ENCODE results near the gene EOMES. TPM values are rescaled to one million over a fixed set of nuclear protein-coding genes. Genes with fewer than 3 reads are reported as not detected.

EOMES gene
- total and polyA plus RNA-seq, 2 donors (not counting 1 experiment from before 2014, with no cell fraction given), result under 0.01 to 0.01 TPM

GRCh38 chr3:27678234-27678633 lies 43.9 kb downstream of the EOMES start:
- H2AFZ ChIP-seq (ENCODE audit: low read length), result no peak overlapping the region
- H3K4me3 ChIP-seq (replicated peaks in 1 of 4; ENCODE audit: control extremely low read depth in 1 of 4, insufficient read depth in 1 of 4, low read depth in 3 of 4, low read length in 4 of 4), result no peak overlapping the region
- H3K27ac ChIP-seq (ENCODE audit: insufficient read depth, low read length), result no peak overlapping the region
- TF ChIP-seq EZH2 (IDR thresholded peaks at IDR 0.05; ENCODE audit: low read length, missing control alignments), result no peak
- TF ChIP-seq CTCF (conservative IDR thresholded peaks at IDR 0.05 in 1 of 2, IDR thresholded peaks at IDR 0.05 in 1 of 2; ENCODE audit: low read depth in 1 of 2, low read length in 2 of 2), result no peak
- H3K36me3 ChIP-seq (ENCODE audit: control insufficient read depth, insufficient read depth, low read length), result no peaks in the 10 kb centered on the region
- no peak for DNase-seq (ENCODE audit: low read depth in 2 of 2)
- no peaks in the 10 kb centered on the region for H3K79me2 ChIP-seq (ENCODE audit: control insufficient read depth, insufficient read depth, low read length)
- H3K27me3 ChIP-seq (ENCODE audit: control insufficient read depth, insufficient read depth, low read length), result no peaks in the 10 kb centered on the region
- no peak overlapping the region for H3K9ac ChIP-seq (ENCODE audit: insufficient read depth, low read length)
- H3K4me1 ChIP-seq (ENCODE audit: control insufficient read depth, extremely low read depth, insufficient read depth, low read length), result peaks cover 9% of the 10 kb centered on the region
- no peak overlapping the region for H3K4me2 ChIP-seq (ENCODE audit: extremely low read depth, insufficient read depth, low read length)
- H3K9me3 ChIP-seq (ENCODE audit: control insufficient read depth, insufficient read depth, low read depth, low read length), result no peaks in the 10 kb centered on the region
- H4K20me1 ChIP-seq (ENCODE audit: control insufficient read depth, extremely low read depth, insufficient read depth, low read length), result no peaks in the 10 kb centered on the region

- Histone ChIP-seq H3K9ac (ENCODE audit: insufficient read depth, low read length) (no peak overlapping the region), H3K4me3 (replicated peaks in 1 of 4; ENCODE audit: control extremely low read depth in 1 of 4, insufficient read depth in 1 of 4, low read depth in 3 of 4, low read length in 4 of 4) (peak overlapping the region in 1 of 4 experiments; percentile 4), H3K27me3 (ENCODE audit: control insufficient read depth, insufficient read depth, low read length) (no peaks in the 10 kb centered on the region), H3K79me2 (ENCODE audit: control insufficient read depth, insufficient read depth, low read length) (no peaks in the 10 kb centered on the region), H3K4me1 (ENCODE audit: control insufficient read depth, extremely low read depth, insufficient read depth, low read length) (peaks cover 9% of the 10 kb centered on the region), H3K36me3 (ENCODE audit: control insufficient read depth, insufficient read depth, low read length) (no peaks in the 10 kb centered on the region), H3K4me2 (ENCODE audit: extremely low read depth, insufficient read depth, low read length) (peak overlapping the region; percentile 37), H4K20me1 (ENCODE audit: control insufficient read depth, extremely low read depth, insufficient read depth, low read length) (no peaks in the 10 kb centered on the region), H3K9me3 (ENCODE audit: control insufficient read depth, insufficient read depth, low read depth, low read length) (no peaks in the 10 kb centered on the region), H2AFZ (ENCODE audit: low read length) (peak overlapping the region; percentile 48), H3K27ac (ENCODE audit: insufficient read depth, low read length) (peak overlapping the region; percentile 81)
- DNase-seq (ENCODE audit: low read depth in 2 of 2), result peak; percentile 95 to 99
- no peak for TF ChIP-seq CTCF (conservative IDR thresholded peaks at IDR 0.05 in 1 of 2, IDR thresholded peaks at IDR 0.05 in 1 of 2; ENCODE audit: low read depth in 1 of 2, low read length in 2 of 2)
- TF ChIP-seq EZH2 (IDR thresholded peaks at IDR 0.05; ENCODE audit: low read length, missing control alignments), result no peak
Observed at GRCh38 chr3:27677565-27677964, 44.6 kb downstream of the EOMES start.

GRCh38 chr3:27675287-27675686 lies 46.8 kb downstream of the EOMES start:
- Histone ChIP-seq H3K27me3 (ENCODE audit: control insufficient read depth, insufficient read depth, low read length) (no peaks in the 10 kb centered on the region), H3K4me3 (replicated peaks in 1 of 4; ENCODE audit: control extremely low read depth in 1 of 4, insufficient read depth in 1 of 4, low read depth in 3 of 4, low read length in 4 of 4) (no peak overlapping the region), H4K20me1 (ENCODE audit: control insufficient read depth, extremely low read depth, insufficient read depth, low read length) (no peaks in the 10 kb centered on the region), H3K4me1 (ENCODE audit: control insufficient read depth, extremely low read depth, insufficient read depth, low read length) (peaks cover 4% of the 10 kb centered on the region), H3K4me2 (ENCODE audit: extremely low read depth, insufficient read depth, low read length) (no peak overlapping the region), H3K79me2 (ENCODE audit: control insufficient read depth, insufficient read depth, low read length) (no peaks in the 10 kb centered on the region), H3K9me3 (ENCODE audit: control insufficient read depth, insufficient read depth, low read depth, low read length) (no peaks in the 10 kb centered on the region), H3K27ac (ENCODE audit: insufficient read depth, low read length) (no peak overlapping the region), H3K36me3 (ENCODE audit: control insufficient read depth, insufficient read depth, low read length) (no peaks in the 10 kb centered on the region), H2AFZ (ENCODE audit: low read length) (no peak overlapping the region), H3K9ac (ENCODE audit: insufficient read depth, low read length) (no peak overlapping the region)
- no peak for TF ChIP-seq CTCF (conservative IDR thresholded peaks at IDR 0.05 in 1 of 2, IDR thresholded peaks at IDR 0.05 in 1 of 2; ENCODE audit: low read depth in 1 of 2, low read length in 2 of 2)
- no peak for TF ChIP-seq EZH2 (IDR thresholded peaks at IDR 0.05; ENCODE audit: low read length, missing control alignments)
- peak; percentile 74 to 89 for DNase-seq (ENCODE audit: low read depth in 2 of 2)

Data from fibroblast of lung (primary cell).